GM12875 (cell line): Measurements from ENCODE around the gene ZBTB18.

Source experiments
- H3K4me3 ChIP-seq: one replicate; pipeline ENCODE4 v1.5.1; 2011; ENCODE audit warnings: low read depth, low read length, control low read depth
- TF ChIP-seq, protein P1 (sequence below): IDR thresholded peaks from 2 replicates; pipeline ENCODE4 v1.5.1; 2011; ENCODE audit warnings: low read depth, mild to moderate bottlenecking, control low read depth, inconsistent platforms, low read length, moderate library complexity, borderline replicate concordance; ENCODE audit not compliant: insufficient read depth

The ZBTB18 gene

GRCh38 chr1:244089561-244089960 is 38.5 kb downstream of the ZBTB18 start:
- H3K4me3 ChIP-seq, result no peak overlapping the region
- TF ChIP-seq, protein P1, sequence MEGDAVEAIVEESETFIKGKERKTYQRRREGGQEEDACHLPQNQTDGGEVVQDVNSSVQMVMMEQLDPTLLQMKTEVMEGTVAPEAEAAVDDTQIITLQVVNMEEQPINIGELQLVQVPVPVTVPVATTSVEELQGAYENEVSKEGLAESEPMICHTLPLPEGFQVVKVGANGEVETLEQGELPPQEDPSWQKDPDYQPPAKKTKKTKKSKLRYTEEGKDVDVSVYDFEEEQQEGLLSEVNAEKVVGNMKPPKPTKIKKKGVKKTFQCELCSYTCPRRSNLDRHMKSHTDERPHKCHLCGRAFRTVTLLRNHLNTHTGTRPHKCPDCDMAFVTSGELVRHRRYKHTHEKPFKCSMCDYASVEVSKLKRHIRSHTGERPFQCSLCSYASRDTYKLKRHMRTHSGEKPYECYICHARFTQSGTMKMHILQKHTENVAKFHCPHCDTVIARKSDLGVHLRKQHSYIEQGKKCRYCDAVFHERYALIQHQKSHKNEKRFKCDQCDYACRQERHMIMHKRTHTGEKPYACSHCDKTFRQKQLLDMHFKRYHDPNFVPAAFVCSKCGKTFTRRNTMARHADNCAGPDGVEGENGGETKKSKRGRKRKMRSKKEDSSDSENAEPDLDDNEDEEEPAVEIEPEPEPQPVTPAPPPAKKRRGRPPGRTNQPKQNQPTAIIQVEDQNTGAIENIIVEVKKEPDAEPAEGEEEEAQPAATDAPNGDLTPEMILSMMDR, result no peak

GRCh38 chr1:244090645-244091044 is 39.6 kb downstream of the ZBTB18 start:
- no peak overlapping the region for H3K4me3 ChIP-seq
- TF ChIP-seq, protein P1, result no peak

DNA sequence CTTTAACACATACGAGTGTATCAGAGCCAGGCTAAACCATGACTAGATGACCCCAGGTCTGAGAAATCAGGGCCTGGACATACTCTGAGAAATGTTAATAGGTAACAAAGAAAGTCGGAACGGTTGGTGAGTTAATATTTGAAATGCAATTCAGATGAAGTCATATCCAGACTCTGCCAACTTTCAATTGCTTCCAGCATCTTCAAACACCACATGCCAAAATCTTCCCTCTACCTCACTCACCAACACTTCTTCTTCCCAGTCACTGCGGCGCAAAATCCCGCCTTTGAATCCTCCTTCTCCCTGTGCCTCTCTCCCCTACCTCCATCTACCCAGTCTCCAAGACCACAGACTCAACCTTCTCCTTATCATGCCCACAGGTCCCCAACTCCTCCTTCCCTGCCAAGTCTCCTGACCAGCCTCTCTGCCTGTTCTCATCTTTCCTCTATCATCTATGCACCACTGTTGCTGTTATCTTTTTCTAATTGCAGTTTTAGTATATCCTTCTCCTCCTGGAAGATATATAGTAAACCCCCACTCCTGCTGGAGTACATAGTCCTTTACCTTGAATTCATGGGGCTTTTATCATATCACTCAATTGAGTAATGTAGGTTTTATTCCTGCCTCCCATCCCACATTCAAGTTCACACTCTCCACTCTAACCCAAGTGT is 41.3 kb downstream of the ZBTB18 start:
- H3K4me3 ChIP-seq, result no peak overlapping the region
- TF ChIP-seq, protein P1, result no peak

DNA sequence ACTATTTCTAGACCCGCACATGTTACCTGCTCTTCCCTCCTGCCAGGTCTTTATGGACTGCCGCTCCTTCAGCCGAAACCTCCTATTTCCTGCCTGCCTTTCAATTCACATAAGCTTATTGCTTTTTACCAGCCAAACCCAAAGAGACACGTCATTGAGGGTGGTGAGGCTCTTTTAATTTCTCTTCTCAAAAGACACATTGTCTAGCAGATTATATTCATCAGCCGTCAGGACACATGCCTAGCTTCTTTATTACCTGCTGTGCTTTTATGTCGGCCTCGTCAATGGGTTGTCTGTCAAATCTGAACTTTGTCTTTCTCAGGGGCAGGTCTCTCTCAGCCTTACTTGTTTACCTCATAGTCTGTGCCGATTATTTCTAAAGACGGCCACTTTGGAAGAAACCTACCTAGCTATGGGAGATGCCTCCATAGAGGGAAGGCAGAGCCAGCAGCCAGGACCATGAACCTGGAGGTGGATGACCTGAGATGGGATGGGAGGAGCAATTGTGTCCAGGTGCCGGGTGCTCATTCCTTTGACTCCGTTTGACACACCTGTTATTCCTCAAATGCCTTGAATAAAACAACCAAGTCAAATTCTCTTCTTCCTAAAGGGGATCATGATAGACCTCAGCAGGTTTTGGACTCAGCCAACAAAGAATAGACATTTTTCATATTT is 42.0 kb downstream of the ZBTB18 start:
- H3K4me3 ChIP-seq, result no peak overlapping the region
- TF ChIP-seq, protein P1, result no peak

DNA sequence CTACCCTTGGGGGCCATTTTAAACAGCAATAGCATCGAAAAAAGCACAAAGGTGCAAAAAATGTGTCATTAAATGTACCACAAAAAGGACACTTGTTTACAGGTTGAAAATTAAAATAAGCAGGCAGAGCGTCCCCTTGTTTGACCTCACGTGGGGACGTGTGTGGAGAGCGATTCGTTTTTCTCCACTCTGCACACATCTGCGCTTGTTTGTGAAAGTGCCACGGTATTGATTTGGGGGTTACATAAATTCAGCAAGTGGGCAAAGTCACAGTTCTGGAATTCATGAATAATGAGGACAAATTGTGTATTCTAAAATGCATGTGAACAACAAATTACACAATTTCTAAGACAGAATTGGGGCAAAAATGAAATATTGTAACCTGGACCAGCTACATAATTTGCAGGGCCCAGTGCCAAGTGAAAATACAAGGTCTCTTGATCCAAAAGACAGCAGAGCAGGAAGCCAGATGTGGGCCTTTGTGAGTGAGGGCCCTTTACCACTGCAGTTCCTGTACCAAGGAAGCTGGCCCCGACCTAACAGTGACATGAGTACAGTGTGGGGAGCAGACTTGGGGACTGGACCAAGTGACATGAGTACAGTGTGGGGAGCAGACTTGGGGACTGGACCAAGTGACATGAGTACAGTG is 43.9 kb downstream of the ZBTB18 start:
- no peak overlapping the region for H3K4me3 ChIP-seq
- TF ChIP-seq, protein P1, result no peak

- no peak overlapping the region for H3K4me3 ChIP-seq
- TF ChIP-seq, protein P1, result no peak
Measured at GRCh38 chr1:244095529-244095911, 44.4 kb downstream of the ZBTB18 start.
